Endothelial cell of umbilical vein (primary cell): ENCODE measurements around the gene RAP1GAP2. TPM values are rescaled to one million over a fixed set of nuclear protein-coding genes. Genes with fewer than 3 reads are reported as not detected.

Experiments used
- BruUV-seq: library from RNA; stranded (reverse); fragments of 400-500 nt; replicated peaks from 2 replicates; lab custom pipeline; 2021; lab: Mats Ljungman, UMichigan
- CTCF ChIA-PET: fragments of 300-600, 350-600 bp; sonication (Branson Sonifier 250); formaldehyde crosslinking; loops from one replicate; lab custom pipeline; 2021; ENCODE audit warnings: antibody characterized with exemption, inconsistent platforms; lab: Charles Lee
- POLR2A ChIA-PET: fragments of 300-600, 350-600 bp; sonication (Branson Sonifier 250); formaldehyde crosslinking; loops from one replicate; lab custom pipeline; 2021; ENCODE audit warnings: antibody characterized with exemption, inconsistent platforms; lab: Charles Lee
- DNase-seq: peaks from one replicate; pipeline ENCODE4 v3.0.0-alpha.2; 2011; ENCODE audit warnings: low read depth, low spot score
- FAIRE-seq: peaks from 2 replicates; lab custom pipeline; 2011; peaks lifted over from hg19 to GRCh38; lab: Jason Lieb, UNC
- H2AFZ ChIP-seq: 2 replicates; pipeline ENCODE4 v1.6.0; 2012; ENCODE audit warnings: low read depth, low read length, control low read depth, inconsistent platforms
- H3K27ac ChIP-seq: 2 replicates; pipeline ENCODE4 v1.5.1; 2011; ENCODE audit warnings: low read depth, mild to moderate bottlenecking, control low read depth, low read length, moderate library complexity; ENCODE audit not compliant: insufficient read depth
- H3K27me3 ChIP-seq, 2 experiments: 2 replicates each; pipeline versions ENCODE4 v1.6.0 to v1.6.1; 2011; ENCODE audit warnings: low read length in 2 of 2, mixed read lengths in 1 of 2; ENCODE audit not compliant: control insufficient read depth in 2 of 2, insufficient read depth in 2 of 2
- H3K36me3 ChIP-seq, 2 experiments: 2 replicates in 1 of 2; 3 replicates in 1 of 2; pipeline ENCODE4 v1.5.1; 2011; ENCODE audit warnings: low read length in 2 of 2, mild to moderate bottlenecking in 1 of 2, moderate library complexity in 1 of 2; ENCODE audit not compliant: control insufficient read depth in 2 of 2, insufficient read depth in 2 of 2; ENCODE audit errors: extremely low read depth in 1 of 2
- H3K4me1 ChIP-seq: 3 replicates; pipeline ENCODE4 v1.5.1; 2011; ENCODE audit warnings: mild to moderate bottlenecking, low read length; ENCODE audit not compliant: control insufficient read depth, insufficient read depth; ENCODE audit errors: extremely low read depth
- H3K4me2 ChIP-seq: 2 replicates; pipeline ENCODE4 v1.6.1; 2011; ENCODE audit warnings: low read length, control low read depth, mixed read lengths; ENCODE audit not compliant: insufficient read depth
- H3K4me3 ChIP-seq, 3 experiments: fragments of 200-600 bp in 1 of 3; sonication (generic), shearing (Covaris generic) in 1 of 3; replicated peaks in 1 of 3; 2 replicates each; pipeline ENCODE4 v1.5.1; 2011 to 2016; ENCODE audit warnings: control low read depth in 3 of 3, low read length in 3 of 3, mild to moderate bottlenecking in 2 of 3, inconsistent platforms in 1 of 3, low read depth in 1 of 3, moderate library complexity in 1 of 3; ENCODE audit not compliant: insufficient read depth in 1 of 3
- H3K79me2 ChIP-seq: 2 replicates; pipeline ENCODE4 v1.6.0; 2012; ENCODE audit warnings: low read length, inconsistent platforms; ENCODE audit not compliant: control insufficient read depth, insufficient read depth
- H3K9ac ChIP-seq: replicated peaks from 2 replicates; pipeline ENCODE3; 2011; ENCODE audit warnings: low read length, control low read depth; ENCODE audit not compliant: insufficient read depth; ENCODE audit errors: extremely low read depth
- H3K9me1 ChIP-seq: replicated peaks from 3 replicates; pipeline ENCODE4 v1.6.0; 2011; ENCODE audit warnings: mild to moderate bottlenecking, low read length; ENCODE audit not compliant: control insufficient read depth, insufficient read depth; ENCODE audit errors: extremely low read depth
- H3K9me3 ChIP-seq: replicated peaks from 2 replicates; pipeline ENCODE4 v1.5.1; 2012; ENCODE audit warnings: low read length, inconsistent platforms; ENCODE audit not compliant: control insufficient read depth, insufficient read depth
- H4K20me1 ChIP-seq: replicated peaks from 2 replicates; pipeline ENCODE3; 2011; ENCODE audit warnings: mild to moderate bottlenecking, low read length; ENCODE audit not compliant: control insufficient read depth, insufficient read depth; ENCODE audit errors: extremely low read depth
- EZH2 ChIP-seq: IDR thresholded peaks from 2 replicates; pipeline ENCODE4 v1.6.1; 2012; ENCODE audit warnings: borderline replicate concordance, low read depth, mild to moderate bottlenecking, moderate library complexity, low read length, inconsistent platforms; ENCODE audit not compliant: severe bottlenecking
- FOS ChIP-seq: IDR thresholded peaks from 2 replicates; pipeline ENCODE4 v1.6.1; 2011; ENCODE audit warnings: mild to moderate bottlenecking, low read length, moderate library complexity, borderline replicate concordance; ENCODE audit not compliant: insufficient read depth
- GATA2 ChIP-seq: IDR thresholded peaks from 2 replicates; pipeline ENCODE4 v1.7.0; 2011; ENCODE audit warnings: low read depth, mild to moderate bottlenecking, moderate library complexity, mixed read lengths, low read length; ENCODE audit not compliant: insufficient read length, insufficient read depth
- JUN ChIP-seq: IDR thresholded peaks from 2 replicates; pipeline ENCODE4 v1.6.1; 2011; ENCODE audit warnings: borderline replicate concordance, low read depth; ENCODE audit not compliant: insufficient read length, insufficient read depth
- POLR2AphosphoS5 ChIP-seq: IDR thresholded peaks from 2 replicates; pipeline ENCODE4 v1.6.1; 2012; ENCODE audit warnings: low read depth, mild to moderate bottlenecking, control low read depth, low read length, moderate library complexity; ENCODE audit not compliant: insufficient read depth
- dilution Hi-C: fragments of 300-500 bp; cut with MboI; formaldehyde crosslinking; loops from one replicate; pipeline ENCODE4 v1.15.0; 2019; ENCODE audit warnings: low sequenced_read_pairs; ENCODE audit not compliant: extremely low pct_ligation_motif_present
- intact Hi-C: fragments of 100-400 bp; cut with micrococcal nuclease; formaldehyde crosslinking; loops from one replicate; pipeline ENCODE4 v1.10.0; 2022
- polyA plus RNA-seq, 4 experiments: library from polyadenylated mRNA; depleted of rRNA in 3 of 4; stranded (reverse) in 3 of 4; unstranded in 1 of 4; fragments of >200 nt; gene quantifications; 2 replicates each; pipeline versions ENCODE4 v1.2.1 to v1.2.3, GENCODE V29; 2011 to 2012; ENCODE audit warnings: missing spikeins in 1 of 4
- total RNA-seq: library from RNA; stranded (reverse); gene quantifications from 2 replicates; pipeline ENCODE4 v1.2.3, GENCODE V29; 2021
- TF ChIP-seq, protein P1 (sequence below), 2 donors: IDR thresholded peaks; 1 replicate in 1 of 2; 2 replicates in 1 of 2; pipeline ENCODE4 v1.5.1; 2011; ENCODE audit warnings: low read length in 2 of 2, mild to moderate bottlenecking in 2 of 2, moderate library complexity in 2 of 2, control low read depth in 1 of 2, inconsistent platforms in 1 of 2, low read depth in 1 of 2; ENCODE audit not compliant: insufficient read depth in 1 of 2; ENCODE audit errors: extremely low read depth in 1 of 2

Gene RAP1GAP2
- total and polyA plus RNA-seq, 2 donors (not counting 3 experiments of a cell fraction or from before 2014, with no cell fraction given), result 1.4 to 3.6 TPM

DNA sequence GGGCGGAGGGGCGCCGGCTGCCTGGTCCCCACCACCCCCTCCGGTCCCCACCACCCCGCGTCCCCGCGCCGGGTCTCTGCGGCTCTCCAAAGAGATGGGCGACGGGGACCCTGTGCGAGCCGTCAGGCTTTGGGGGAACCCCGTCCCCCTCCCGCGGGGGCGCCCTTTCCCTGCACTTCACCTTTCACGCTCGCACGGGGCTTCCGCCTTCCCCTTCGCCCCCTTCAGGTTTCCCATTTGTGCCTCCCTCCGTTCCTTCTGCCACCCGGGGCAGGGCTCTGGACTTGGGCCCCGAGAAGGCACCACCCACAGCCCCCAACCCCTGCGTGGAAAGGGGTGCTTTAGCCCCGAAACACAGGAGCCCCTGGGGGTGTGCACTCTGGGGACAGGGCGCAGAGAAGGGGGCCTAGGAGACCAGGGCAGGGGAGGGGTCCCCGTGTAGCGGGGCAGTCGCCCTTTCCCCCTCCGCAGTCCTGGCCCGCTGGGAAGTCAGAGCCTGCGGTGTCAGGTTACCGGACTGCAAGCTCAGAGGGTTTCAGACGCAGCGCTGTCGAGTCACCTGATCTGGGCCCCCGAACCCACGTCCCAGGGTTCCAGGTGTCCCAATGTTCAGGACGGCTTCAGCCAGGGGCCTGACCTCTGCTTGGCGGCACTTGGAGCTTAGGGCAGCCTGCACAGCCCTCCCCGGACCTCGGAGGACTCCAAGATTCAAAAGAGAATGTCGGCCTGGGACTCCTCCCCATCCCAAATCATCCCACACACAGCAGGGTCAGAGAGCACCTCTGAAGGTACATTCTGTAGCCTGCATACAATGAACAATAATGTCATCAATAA, 40.1 kb upstream of the RAP1GAP2 start:
- H3K27ac ChIP-seq, result no peak overlapping the region
- no peak overlapping the region for H3K4me2 ChIP-seq
- no peaks in the 10 kb centered on the region for H3K9me3 ChIP-seq
- dilution Hi-C loops, result no loop called here
- intact Hi-C loops, result no loop called here
- no peaks in the 10 kb centered on the region for H3K79me2 ChIP-seq
- no peaks in the 10 kb centered on the region for H3K4me1 ChIP-seq
- DNase-seq (no peak), FAIRE-seq (no peak)
- no peaks in the 10 kb centered on the region for H3K36me3 ChIP-seq
- H2AFZ ChIP-seq, result no peak overlapping the region
- no peak overlapping the region for H3K9ac ChIP-seq
- H4K20me1 ChIP-seq, result no peaks in the 10 kb centered on the region
- peaks cover 25% of the 10 kb centered on the region in 2 experiments for H3K27me3 ChIP-seq
- no peak overlapping the region for H3K4me3 ChIP-seq
- H3K9me1 ChIP-seq, result no peaks in the 10 kb centered on the region
- BruUV-seq, result no TSS peak
- ChIA-PET POLR2A (no interaction called here), CTCF (no interaction called here)
- TF ChIP-seq POLR2AphosphoS5 (no peak), GATA2 (no peak), FOS (no peak), EZH2 (peak; percentile 71), JUN (no peak)
- TF ChIP-seq, protein P1, sequence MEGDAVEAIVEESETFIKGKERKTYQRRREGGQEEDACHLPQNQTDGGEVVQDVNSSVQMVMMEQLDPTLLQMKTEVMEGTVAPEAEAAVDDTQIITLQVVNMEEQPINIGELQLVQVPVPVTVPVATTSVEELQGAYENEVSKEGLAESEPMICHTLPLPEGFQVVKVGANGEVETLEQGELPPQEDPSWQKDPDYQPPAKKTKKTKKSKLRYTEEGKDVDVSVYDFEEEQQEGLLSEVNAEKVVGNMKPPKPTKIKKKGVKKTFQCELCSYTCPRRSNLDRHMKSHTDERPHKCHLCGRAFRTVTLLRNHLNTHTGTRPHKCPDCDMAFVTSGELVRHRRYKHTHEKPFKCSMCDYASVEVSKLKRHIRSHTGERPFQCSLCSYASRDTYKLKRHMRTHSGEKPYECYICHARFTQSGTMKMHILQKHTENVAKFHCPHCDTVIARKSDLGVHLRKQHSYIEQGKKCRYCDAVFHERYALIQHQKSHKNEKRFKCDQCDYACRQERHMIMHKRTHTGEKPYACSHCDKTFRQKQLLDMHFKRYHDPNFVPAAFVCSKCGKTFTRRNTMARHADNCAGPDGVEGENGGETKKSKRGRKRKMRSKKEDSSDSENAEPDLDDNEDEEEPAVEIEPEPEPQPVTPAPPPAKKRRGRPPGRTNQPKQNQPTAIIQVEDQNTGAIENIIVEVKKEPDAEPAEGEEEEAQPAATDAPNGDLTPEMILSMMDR (IDR thresholded peaks at IDR 0.05; ENCODE audit: extremely low read depth in 1 of 2, insufficient read depth in 1 of 2, low read depth in 1 of 2, low read length in 2 of 2), result no peak
